HG02610 (cell line): ENCODE measurements around the gene TMEM87B.
"Not testable (repeated sequence)": the region's sequence is repeated elsewhere in the genome, so short reads cannot be mapped to it uniquely, and the experiment has no call there.

ENCODE experiments used
- ATAC-seq: cut with Tn5 transposase; IDR thresholded peaks from one replicate; pipeline ENCODE4 v1.9.1; 2021; ENCODE audit warnings: mild to moderate bottlenecking, moderate library complexity; ENCODE audit not compliant: unreplicated experiment

TMEM87B gene

DNA sequence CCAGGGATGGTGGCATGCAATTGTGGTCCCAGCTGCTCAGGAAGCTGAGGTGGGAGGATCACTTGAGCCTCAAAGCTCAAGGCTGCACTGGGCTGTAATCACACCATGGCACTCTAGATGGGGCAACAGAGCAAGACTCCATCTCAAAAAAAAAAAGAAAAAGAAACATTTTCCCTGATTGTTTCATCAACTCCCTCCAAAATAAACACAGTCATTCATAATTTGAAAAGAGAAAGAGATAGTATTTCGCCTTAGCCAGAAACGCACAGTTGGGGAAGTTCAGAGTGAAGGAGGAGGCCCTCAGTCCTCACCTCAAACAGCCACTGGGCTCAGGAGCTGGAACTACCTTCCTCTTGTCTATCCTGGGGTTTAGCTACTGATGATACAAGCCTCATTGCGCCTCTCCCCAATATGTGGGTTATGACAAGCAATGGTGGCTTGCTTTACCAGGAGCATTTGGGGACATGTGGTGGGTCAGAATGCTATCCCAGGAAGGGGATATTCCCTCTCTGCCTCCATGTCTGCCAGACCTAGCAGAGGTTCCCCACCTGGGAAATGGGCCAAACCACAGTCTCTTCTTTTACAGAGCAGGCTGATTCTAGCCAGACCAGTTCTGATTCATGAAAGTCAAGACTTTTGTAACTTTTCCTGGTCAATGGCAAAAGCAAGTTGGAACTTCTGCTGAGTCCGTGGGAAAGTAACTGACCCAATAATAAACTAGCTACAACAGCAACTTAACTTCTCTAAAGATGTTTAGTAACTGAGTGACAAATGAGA lies 22.2 kb upstream of the TMEM87B start:
- ATAC-seq: no peak

- no peak for ATAC-seq
These were observed 21.5 kb upstream of the TMEM87B start for GRCh38 chr2:112033600-112033999.

DNA sequence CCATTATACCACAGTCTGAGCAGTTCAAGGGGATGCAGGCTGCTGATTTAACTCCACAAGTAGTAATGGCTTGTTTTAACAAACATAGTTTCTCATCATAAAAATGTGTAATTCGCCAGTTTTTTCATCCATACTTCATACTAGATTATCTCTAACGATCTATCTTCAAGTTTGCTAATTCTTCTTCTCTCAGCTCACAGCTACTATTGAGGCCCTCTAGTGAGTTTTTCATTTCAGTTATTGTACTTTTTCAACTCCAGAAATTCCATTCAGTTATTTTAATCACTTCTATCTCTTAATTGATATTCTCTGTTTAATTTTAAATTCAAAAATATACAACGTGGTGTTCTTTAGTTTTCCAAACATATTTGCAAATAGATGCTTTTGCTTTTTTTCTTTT lies 20.1 kb upstream of the TMEM87B start:
- ATAC-seq: no peak

DNA sequence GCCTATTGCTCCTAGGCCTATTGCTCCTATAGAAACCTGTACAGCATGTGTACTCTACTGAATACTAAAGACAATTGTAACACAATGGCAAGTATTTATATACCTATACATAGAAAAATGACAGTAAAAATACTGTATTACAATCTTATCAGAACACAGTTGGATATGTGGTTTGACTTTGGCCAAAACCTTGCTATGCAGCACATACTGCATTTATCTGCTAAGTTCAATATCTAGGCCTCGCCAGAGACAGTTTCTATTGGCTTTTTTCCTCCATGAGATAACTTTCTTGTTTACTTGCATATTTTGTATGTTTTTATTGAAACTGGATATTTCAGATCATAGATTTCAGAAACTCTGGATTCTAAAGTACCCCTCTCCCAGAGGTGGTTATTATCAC lies 19.3 kb upstream of the TMEM87B start:
- no peak for ATAC-seq

DNA sequence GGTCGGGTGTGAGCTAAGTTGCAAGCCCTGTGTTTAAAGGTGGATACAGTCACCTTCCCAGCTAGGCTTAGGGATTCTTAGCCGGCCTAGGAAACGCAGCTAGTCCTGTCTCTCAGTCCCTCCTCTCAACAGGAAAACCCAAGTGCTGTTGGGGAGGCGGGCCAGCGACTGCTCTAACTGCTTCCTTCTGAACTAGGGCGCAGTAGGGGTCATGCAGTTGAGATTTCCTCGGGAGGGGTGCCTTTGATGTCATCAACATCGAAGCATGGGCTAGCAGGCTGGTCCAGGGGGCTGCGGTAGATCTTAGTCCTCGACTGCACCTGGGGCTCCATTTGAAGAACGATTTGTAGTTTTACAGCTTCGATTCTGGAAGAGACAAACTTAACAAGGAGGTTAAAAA lies 15.5 kb upstream of the TMEM87B start:
- ATAC-seq: not testable (repeated sequence)

- not testable (repeated sequence) for ATAC-seq
These were observed 15.0 kb upstream of the TMEM87B start for GRCh38 chr2:112040066-112040465.

GRCh38 chr2:112041460-112041859 lies 13.6 kb upstream of the TMEM87B start:
- not testable (repeated sequence) for ATAC-seq

DNA sequence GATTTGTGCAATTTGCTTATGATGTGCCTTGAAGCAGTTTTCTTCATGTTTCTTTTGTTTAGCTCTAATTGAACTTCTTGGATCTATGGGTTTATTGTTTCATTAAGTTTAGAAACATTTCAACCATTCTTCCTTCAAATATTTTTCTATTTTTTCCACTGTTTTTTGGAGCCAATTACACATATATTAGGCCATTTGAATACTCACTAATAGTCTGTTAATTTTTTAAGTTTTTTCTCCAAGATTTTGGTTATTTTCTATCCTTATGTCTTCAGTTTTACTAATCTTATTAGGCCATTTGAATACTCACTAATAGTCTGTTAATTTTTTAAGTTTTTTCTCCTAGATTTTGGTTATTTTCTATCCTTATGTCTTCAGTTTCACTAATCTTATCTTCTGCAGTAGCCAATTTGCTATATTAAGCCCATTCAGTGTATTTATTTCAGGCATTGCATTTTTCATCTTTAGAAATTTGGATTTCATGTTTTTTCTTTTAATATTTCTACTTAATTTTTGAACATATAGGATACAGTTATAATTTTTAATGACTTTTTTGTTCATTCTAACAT lies 9.5 kb upstream of the TMEM87B start:
- no peak for ATAC-seq

- ATAC-seq: no peak
These were observed 8.8 kb upstream of the TMEM87B start for GRCh38 chr2:112046231-112046630.

GRCh38 chr2:112047537-112048235 lies 7.4 kb upstream of the TMEM87B start:
- ATAC-seq: no peak

DNA sequence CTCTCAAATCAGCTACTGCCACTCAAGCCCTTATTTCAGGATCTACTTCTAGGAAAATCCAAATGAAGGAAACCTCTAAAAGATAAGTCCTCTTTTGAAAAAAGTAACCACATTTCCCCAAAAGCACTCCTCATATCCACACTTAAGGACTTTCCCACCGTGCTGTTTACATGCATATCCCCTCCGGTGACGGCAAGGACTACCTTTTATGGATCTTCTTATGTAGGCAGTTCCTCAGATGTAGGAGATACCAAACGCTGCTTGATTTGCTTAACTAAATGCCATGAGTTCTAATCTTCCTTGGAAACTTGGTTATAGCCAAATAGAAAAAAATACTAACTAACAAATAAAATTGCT lies 6.9 kb upstream of the TMEM87B start:
- ATAC-seq: no peak

- no peak for ATAC-seq
These were observed 6.2 kb upstream of the TMEM87B start for GRCh38 chr2:112048887-112049286.

DNA sequence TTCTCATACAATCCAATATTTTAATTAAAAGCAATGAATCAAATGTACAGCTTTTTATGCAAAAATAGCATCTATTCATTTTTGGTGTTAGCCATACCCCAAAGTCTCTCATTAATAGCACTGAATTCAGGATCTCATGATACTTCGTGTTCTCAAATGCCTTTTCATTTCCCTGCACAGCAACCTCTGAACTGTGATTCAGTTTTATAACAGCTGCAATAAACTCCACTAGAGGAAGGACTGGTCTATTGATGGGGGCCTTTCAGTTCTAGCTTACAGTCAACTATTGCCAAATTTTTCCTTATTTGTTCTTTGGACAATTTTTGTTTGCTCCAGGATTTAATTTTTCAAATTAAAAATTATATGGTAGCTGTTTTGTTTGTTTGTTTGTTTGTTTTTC lies 4.8 kb upstream of the TMEM87B start:
- no peak for ATAC-seq

- peak; percentile 62 for ATAC-seq
These were observed 887 bp upstream of the TMEM87B start for GRCh38 chr2:112053917-112054846.

- no peak for ATAC-seq
These were observed 909 bp downstream of the TMEM87B start for GRCh38 chr2:112055730-112056625.

GRCh38 chr2:112056626-112056987 lies 1.5 kb downstream of the TMEM87B start:
- ATAC-seq: no peak

GRCh38 chr2:112059671-112060070 lies 4.6 kb downstream of the TMEM87B start:
- no peak for ATAC-seq

GRCh38 chr2:112061299-112061698 lies 6.2 kb downstream of the TMEM87B start:
- no peak for ATAC-seq

DNA sequence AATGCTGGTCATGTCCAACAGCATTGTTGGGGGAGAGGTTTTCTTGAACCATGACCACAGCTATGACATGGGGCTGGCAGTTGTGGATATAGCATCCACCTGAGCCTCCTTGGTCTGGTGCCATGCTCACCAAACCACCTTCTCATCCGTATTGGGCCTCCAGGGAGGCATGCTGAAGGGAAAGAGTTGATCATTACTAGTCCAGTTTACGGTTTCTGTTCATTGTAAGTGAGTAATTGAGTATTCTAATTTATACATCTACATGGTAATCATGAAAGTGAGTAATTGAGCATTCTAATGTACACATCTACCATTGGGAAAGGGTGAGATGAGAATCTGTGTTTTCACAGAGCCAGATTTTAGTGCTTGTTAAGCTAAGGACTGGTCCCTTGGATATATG lies 6.8 kb downstream of the TMEM87B start:
- no peak for ATAC-seq

DNA sequence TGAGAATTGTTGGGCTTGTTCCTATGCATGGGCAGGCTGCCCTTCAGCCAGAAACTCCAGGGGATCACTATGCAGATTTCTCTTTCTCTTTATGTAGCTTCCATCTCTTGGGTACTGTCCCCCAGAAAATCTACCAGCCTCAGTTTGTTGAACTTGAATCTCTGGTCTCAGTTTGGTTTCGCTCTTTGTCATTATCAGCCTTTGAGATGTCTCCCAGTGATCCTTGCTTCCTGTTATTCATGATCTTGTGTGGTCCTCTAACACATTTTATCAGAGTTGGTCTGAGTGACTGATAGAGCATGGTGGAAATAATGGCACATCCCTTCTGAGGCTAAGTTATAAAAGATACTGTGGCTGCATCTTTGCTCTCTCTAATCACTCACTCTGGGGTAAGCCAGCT lies 7.8 kb downstream of the TMEM87B start:
- no peak for ATAC-seq
